Keratinocyte (primary cell): ENCODE results near the gene FOSB. TPM values are rescaled to one million over a fixed set of nuclear protein-coding genes. Genes with fewer than 3 reads are reported as not detected.

Source experiments
- DNase-seq: peaks from one replicate; pipeline ENCODE4 v3.0.0-alpha.2; 2011; ENCODE audit warnings: low read depth, missing footprints, low spot score
- FAIRE-seq: peaks from 2 replicates; lab custom pipeline; 2011; peaks lifted over from hg19 to GRCh38; lab: Jason Lieb, UNC
- H2AFZ ChIP-seq: 2 replicates; pipeline ENCODE4 v1.6.0; 2012; ENCODE audit warnings: low read length, control low read depth, inconsistent platforms; ENCODE audit not compliant: control insufficient read depth
- H3K27ac ChIP-seq: 2 replicates; pipeline ENCODE4 v1.5.1; 2011; ENCODE audit warnings: low read length; ENCODE audit not compliant: control insufficient read depth, insufficient read depth
- H3K27me3 ChIP-seq: 3 replicates; pipeline ENCODE4 v1.6.0; 2011; ENCODE audit warnings: low read length; ENCODE audit not compliant: control insufficient read depth, insufficient read depth; ENCODE audit errors: extremely low read depth
- H3K36me3 ChIP-seq, 2 experiments: 2 replicates in 1 of 2; 3 replicates in 1 of 2; pipeline ENCODE4 v1.5.1; 2011; ENCODE audit warnings: low read length in 2 of 2, mild to moderate bottlenecking in 1 of 2; ENCODE audit not compliant: control insufficient read depth in 2 of 2, insufficient read depth in 2 of 2; ENCODE audit errors: extremely low read depth in 1 of 2
- H3K4me1 ChIP-seq: 3 replicates; pipeline ENCODE4 v1.5.1; 2011; ENCODE audit warnings: low read length; ENCODE audit not compliant: control insufficient read depth, insufficient read depth; ENCODE audit errors: extremely low read depth
- H3K4me2 ChIP-seq: 3 replicates; pipeline ENCODE4 v1.6.0; 2011; ENCODE audit warnings: low read depth, low read length; ENCODE audit not compliant: control insufficient read depth, insufficient read depth; ENCODE audit errors: extremely low read depth
- H3K4me3 ChIP-seq, 3 experiments: fragments of 200-600 bp in 1 of 3; sonication (generic) in 1 of 3; 2 replicates in 2 of 3; 3 replicates in 1 of 3; pipeline ENCODE4 v1.5.1; 2011 to 2016; ENCODE audit warnings: low read length in 3 of 3, mild to moderate bottlenecking in 3 of 3, control low read depth in 2 of 3, inconsistent platforms in 1 of 3, low read depth in 1 of 3, mixed read lengths in 1 of 3, mixed run types in 1 of 3, moderate library complexity in 1 of 3; ENCODE audit not compliant: control insufficient read depth in 2 of 3, insufficient read depth in 2 of 3; ENCODE audit errors: extremely low read depth in 1 of 3
- H3K79me2 ChIP-seq: 2 replicates; pipeline ENCODE4 v1.6.0; 2012; ENCODE audit warnings: low read length; ENCODE audit not compliant: control insufficient read depth, insufficient read depth
- H3K9ac ChIP-seq: 3 replicates; pipeline ENCODE4 v1.6.0; 2011; ENCODE audit warnings: low read length; ENCODE audit not compliant: control insufficient read depth, insufficient read depth; ENCODE audit errors: extremely low read depth
- H3K9me1 ChIP-seq: 3 replicates; pipeline ENCODE4 v1.6.0; 2011; ENCODE audit warnings: low read length; ENCODE audit not compliant: control insufficient read depth, insufficient read depth; ENCODE audit errors: extremely low read depth
- H3K9me3 ChIP-seq: 2 replicates; pipeline ENCODE4 v1.5.1; 2012; ENCODE audit warnings: low read depth, low read length; ENCODE audit not compliant: control insufficient read depth
- H4K20me1 ChIP-seq: 3 replicates; pipeline ENCODE4 v1.6.0; 2011; ENCODE audit warnings: low read length; ENCODE audit not compliant: control insufficient read depth, insufficient read depth; ENCODE audit errors: extremely low read depth
- CTCF ChIP-seq, 3 experiments: IDR thresholded peaks in 1 of 3; conservative IDR thresholded peaks in 1 of 3; optimal IDR thresholded peaks in 1 of 3; 2 replicates in 2 of 3; 3 replicates in 1 of 3; pipeline versions ENCODE3 to v1.5.1; 2011; ENCODE audit warnings: low read length in 3 of 3, mild to moderate bottlenecking in 3 of 3, moderate library complexity in 2 of 3, control low read depth in 1 of 3, inconsistent platforms in 1 of 3; ENCODE audit not compliant: insufficient read depth in 2 of 3; ENCODE audit errors: extremely low read depth in 1 of 3
- EZH2 ChIP-seq: IDR thresholded peaks from one replicate; pipeline ENCODE4 v1.6.1; 2012; ENCODE audit warnings: inconsistent platforms, mild to moderate bottlenecking, low read length, moderate library complexity
- dilution Hi-C: fragments of 300-500 bp; cut with MboI; formaldehyde crosslinking; loops from one replicate; pipeline ENCODE4 v1.7.0; 2020; ENCODE audit warnings: low sequenced_read_pairs; ENCODE audit not compliant: extremely low pct_ligation_motif_present
- polyA plus RNA-seq, 5 experiments: library from polyadenylated mRNA; depleted of rRNA in 3 of 5; stranded (reverse) in 3 of 5; stranded (forward) in 1 of 5; unstranded in 1 of 5; fragments of >200 nt; gene quantifications; 1 replicate in 1 of 5; 2 replicates in 3 of 5; 3 replicates in 1 of 5; pipeline versions ENCODE4 v1.2.1 to v1.2.3, GENCODE V29; 2011 to 2012; ENCODE audit warnings: missing spikeins in 2 of 5, low read depth in 1 of 5, low replicate concordance in 1 of 5

Gene FOSB
- polyA plus RNA-seq, 1 donor (not counting 4 experiments of a cell fraction or from before 2014, with no cell fraction given), result 4.6 TPM

GRCh38 chr19:45476304-45476703, 8.5 kb downstream of the FOSB start:
- DNase-seq, result no peak
- Histone ChIP-seq H3K4me2 (no peak overlapping the region), H3K36me3 (no peaks in the 10 kb centered on the region), H4K20me1 (no peaks in the 10 kb centered on the region), H3K9ac (no peak overlapping the region), H3K9me3 (no peaks in the 10 kb centered on the region), H3K27me3 (no peaks in the 10 kb centered on the region), H3K79me2 (no peaks in the 10 kb centered on the region), H3K4me3 (no peak overlapping the region), H2AFZ (no peak overlapping the region), H3K9me1 (no peaks in the 10 kb centered on the region), H3K4me1 (peaks cover 14% of the 10 kb centered on the region), H3K27ac (no peak overlapping the region)
- dilution Hi-C loops, result no loop called here
- no peak for FAIRE-seq
- TF ChIP-seq EZH2, result no peak
- no peak for TF ChIP-seq CTCF (optimal IDR thresholded peaks at IDR 0.05 in 1 of 3, IDR thresholded peaks at IDR 0.05 in 1 of 3, conservative IDR thresholded peaks at IDR 0.05 in 1 of 3; ENCODE audit: extremely low read depth in 1 of 3, insufficient read depth in 2 of 3, low read length in 3 of 3)

- Histone ChIP-seq H3K27me3 (no peaks in the 10 kb centered on the region), H3K9ac (no peak overlapping the region), H3K9me1 (no peaks in the 10 kb centered on the region), H3K27ac (no peak overlapping the region), H3K4me3 (no peak overlapping the region), H2AFZ (no peak overlapping the region), H3K9me3 (no peaks in the 10 kb centered on the region), H3K4me1 (peaks cover 14% of the 10 kb centered on the region), H4K20me1 (no peaks in the 10 kb centered on the region), H3K79me2 (no peaks in the 10 kb centered on the region), H3K4me2 (no peak overlapping the region), H3K36me3 (no peaks in the 10 kb centered on the region)
- FAIRE-seq (no peak), DNase-seq (no peak)
- no peak for TF ChIP-seq EZH2
- no peak for TF ChIP-seq CTCF (optimal IDR thresholded peaks at IDR 0.05 in 1 of 3, IDR thresholded peaks at IDR 0.05 in 1 of 3, conservative IDR thresholded peaks at IDR 0.05 in 1 of 3; ENCODE audit: extremely low read depth in 1 of 3, insufficient read depth in 2 of 3, low read length in 3 of 3)
- dilution Hi-C loops, result no loop called here
Measured at GRCh38 chr19:45477186-45477585, 9.4 kb downstream of the FOSB start.
